ENCODE measurements around the gene BFSP1. TPM values are rescaled to one million over a fixed set of nuclear protein-coding genes. Genes with fewer than 3 reads are reported as not detected.

The BFSP1 gene
- total and polyA plus RNA-seq, 2 of the 8 experiments (the other 6 are each of a cell fraction or from before 2014, with no cell fraction given), result 1.5 to 2.5 TPM

DNA sequence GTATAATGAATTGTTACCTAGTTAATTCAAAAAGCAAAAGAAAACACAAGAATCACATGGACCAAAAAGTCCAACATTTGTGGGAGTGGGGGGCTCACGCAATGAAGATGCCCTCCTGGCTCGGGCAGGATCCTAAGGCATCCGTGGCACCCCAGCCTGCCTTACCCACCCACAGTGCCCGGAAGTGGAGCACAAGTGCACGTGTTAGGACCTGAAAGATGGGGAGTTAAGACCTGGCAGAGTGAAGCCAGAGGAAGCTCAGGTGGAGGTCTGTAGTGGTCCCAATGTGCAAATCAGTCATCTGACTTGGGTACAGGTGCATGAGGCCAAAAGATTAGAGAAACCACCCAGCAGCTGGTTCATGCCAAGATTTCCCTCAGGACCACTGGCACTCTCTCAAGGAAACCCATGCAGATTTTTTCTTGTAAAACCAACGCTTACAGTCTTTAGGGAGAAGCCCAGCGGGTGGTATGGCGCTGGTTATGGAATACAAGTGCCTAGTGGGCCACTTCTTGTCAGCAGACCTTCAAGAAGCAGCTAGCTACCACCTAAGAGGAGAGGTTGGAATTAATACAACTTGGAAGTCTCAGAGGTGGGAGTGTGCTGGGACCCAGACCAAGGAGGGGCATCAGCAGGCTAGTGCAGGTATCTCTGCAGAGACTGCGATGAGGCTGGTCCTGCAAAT lies 42.1 kb downstream of the BFSP1 start (continued):
- TF ChIP-seq, protein P1, sequence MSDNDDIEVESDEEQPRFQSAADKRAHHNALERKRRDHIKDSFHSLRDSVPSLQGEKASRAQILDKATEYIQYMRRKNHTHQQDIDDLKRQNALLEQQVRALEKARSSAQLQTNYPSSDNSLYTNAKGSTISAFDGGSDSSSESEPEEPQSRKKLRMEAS (IDR thresholded peaks at IDR 0.05), result no peak
- TF ChIP-seq, protein P2, sequence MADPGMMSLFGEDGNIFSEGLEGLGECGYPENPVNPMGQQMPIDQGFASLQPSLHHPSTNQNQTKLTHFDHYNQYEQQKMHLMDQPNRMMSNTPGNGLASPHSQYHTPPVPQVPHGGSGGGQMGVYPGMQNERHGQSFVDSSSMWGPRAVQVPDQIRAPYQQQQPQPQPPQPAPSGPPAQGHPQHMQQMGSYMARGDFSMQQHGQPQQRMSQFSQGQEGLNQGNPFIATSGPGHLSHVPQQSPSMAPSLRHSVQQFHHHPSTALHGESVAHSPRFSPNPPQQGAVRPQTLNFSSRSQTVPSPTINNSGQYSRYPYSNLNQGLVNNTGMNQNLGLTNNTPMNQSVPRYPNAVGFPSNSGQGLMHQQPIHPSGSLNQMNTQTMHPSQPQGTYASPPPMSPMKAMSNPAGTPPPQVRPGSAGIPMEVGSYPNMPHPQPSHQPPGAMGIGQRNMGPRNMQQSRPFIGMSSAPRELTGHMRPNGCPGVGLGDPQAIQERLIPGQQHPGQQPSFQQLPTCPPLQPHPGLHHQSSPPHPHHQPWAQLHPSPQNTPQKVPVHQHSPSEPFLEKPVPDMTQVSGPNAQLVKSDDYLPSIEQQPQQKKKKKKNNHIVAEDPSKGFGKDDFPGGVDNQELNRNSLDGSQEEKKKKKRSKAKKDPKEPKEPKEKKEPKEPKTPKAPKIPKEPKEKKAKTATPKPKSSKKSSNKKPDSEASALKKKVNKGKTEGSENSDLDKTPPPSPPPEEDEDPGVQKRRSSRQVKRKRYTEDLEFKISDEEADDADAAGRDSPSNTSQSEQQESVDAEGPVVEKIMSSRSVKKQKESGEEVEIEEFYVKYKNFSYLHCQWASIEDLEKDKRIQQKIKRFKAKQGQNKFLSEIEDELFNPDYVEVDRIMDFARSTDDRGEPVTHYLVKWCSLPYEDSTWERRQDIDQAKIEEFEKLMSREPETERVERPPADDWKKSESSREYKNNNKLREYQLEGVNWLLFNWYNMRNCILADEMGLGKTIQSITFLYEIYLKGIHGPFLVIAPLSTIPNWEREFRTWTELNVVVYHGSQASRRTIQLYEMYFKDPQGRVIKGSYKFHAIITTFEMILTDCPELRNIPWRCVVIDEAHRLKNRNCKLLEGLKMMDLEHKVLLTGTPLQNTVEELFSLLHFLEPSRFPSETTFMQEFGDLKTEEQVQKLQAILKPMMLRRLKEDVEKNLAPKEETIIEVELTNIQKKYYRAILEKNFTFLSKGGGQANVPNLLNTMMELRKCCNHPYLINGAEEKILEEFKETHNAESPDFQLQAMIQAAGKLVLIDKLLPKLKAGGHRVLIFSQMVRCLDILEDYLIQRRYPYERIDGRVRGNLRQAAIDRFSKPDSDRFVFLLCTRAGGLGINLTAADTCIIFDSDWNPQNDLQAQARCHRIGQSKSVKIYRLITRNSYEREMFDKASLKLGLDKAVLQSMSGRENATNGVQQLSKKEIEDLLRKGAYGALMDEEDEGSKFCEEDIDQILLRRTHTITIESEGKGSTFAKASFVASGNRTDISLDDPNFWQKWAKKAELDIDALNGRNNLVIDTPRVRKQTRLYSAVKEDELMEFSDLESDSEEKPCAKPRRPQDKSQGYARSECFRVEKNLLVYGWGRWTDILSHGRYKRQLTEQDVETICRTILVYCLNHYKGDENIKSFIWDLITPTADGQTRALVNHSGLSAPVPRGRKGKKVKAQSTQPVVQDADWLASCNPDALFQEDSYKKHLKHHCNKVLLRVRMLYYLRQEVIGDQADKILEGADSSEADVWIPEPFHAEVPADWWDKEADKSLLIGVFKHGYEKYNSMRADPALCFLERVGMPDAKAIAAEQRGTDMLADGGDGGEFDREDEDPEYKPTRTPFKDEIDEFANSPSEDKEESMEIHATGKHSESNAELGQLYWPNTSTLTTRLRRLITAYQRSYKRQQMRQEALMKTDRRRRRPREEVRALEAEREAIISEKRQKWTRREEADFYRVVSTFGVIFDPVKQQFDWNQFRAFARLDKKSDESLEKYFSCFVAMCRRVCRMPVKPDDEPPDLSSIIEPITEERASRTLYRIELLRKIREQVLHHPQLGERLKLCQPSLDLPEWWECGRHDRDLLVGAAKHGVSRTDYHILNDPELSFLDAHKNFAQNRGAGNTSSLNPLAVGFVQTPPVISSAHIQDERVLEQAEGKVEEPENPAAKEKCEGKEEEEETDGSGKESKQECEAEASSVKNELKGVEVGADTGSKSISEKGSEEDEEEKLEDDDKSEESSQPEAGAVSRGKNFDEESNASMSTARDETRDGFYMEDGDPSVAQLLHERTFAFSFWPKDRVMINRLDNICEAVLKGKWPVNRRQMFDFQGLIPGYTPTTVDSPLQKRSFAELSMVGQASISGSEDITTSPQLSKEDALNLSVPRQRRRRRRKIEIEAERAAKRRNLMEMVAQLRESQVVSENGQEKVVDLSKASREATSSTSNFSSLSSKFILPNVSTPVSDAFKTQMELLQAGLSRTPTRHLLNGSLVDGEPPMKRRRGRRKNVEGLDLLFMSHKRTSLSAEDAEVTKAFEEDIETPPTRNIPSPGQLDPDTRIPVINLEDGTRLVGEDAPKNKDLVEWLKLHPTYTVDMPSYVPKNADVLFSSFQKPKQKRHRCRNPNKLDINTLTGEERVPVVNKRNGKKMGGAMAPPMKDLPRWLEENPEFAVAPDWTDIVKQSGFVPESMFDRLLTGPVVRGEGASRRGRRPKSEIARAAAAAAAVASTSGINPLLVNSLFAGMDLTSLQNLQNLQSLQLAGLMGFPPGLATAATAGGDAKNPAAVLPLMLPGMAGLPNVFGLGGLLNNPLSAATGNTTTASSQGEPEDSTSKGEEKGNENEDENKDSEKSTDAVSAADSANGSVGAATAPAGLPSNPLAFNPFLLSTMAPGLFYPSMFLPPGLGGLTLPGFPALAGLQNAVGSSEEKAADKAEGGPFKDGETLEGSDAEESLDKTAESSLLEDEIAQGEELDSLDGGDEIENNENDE (IDR thresholded peaks at IDR 0.05; ENCODE audit: insufficient replicate concordance, low read length), result no peak
- TF ChIP-seq CBX5 (IDR thresholded peaks at IDR 0.05; ENCODE audit: low read depth, low read length) (no peak), BRCA1 (IDR thresholded peaks at IDR 0.05; ENCODE audit: low read depth, low read length) (no peak), CBX8 (IDR thresholded peaks at IDR 0.05; ENCODE audit: borderline replicate concordance, low read depth, low read length) (no peak)
